H1 (cell line): ENCODE measurements around the gene DENND2C. TPM values are rescaled to one million over a fixed set of nuclear protein-coding genes. Genes with fewer than 3 reads are reported as not detected.

Experiments used
- CHD7 ChIP-seq: fragments of 300-600 bp; sonication (generic); IDR thresholded peaks from 2 replicates; pipeline ENCODE4 v1.7.1; 2012; ENCODE audit warnings: low read length, moderate library complexity, mild to moderate bottlenecking, inconsistent platforms; ENCODE audit not compliant: insufficient replicate concordance
- CTBP2 ChIP-seq: IDR thresholded peaks from 2 replicates; pipeline ENCODE4 v1.7.0; 2011; ENCODE audit warnings: borderline replicate concordance, mild to moderate bottlenecking, moderate library complexity, mixed read lengths, low read length; ENCODE audit not compliant: insufficient read depth, insufficient read length
- polyA plus RNA-seq, 7 experiments: library from polyadenylated mRNA; depleted of rRNA in 3 of 7; stranded (reverse) in 5 of 7; unstranded in 2 of 7; fragments of >200 nt in 5 of 7; fragments of 200-250 nt in 2 of 7; gene quantifications; 1 replicate in 5 of 7; 2 replicates in 1 of 7; 4 replicates in 1 of 7; pipeline versions ENCODE4 v1.2.1 to v1.2.3, GENCODE V29; 2011 to 2013; ENCODE audit warnings: missing spikeins in 2 of 7, mixed read lengths in 2 of 7
- total RNA-seq: library from RNA; stranded (reverse); fragmentation: NEBNext Ultra II Directional; extraction: Animal tissue kit (Norgen Biotek cat#: 25700); gene quantifications from 2 replicates; pipeline ENCODE4 v1.2.1, GENCODE V29; 2021

The DENND2C gene
- total and polyA plus RNA-seq, 2 of the 8 experiments (the other 6 are each of a cell fraction or from before 2014, with no cell fraction given) = 1.8 to 5.5 TPM

- TF ChIP-seq CHD7 = no peak
- TF ChIP-seq CTBP2 = no peak
These were observed 51.2 kb downstream of the DENND2C start (continued) for GRCh38 chr1:114618606-114619005.
